Measurements from ENCODE around the gene ULK4. TPM values are rescaled to one million over a fixed set of nuclear protein-coding genes. Genes with fewer than 3 reads are reported as not detected.

Gene ULK4
- total and polyA plus RNA-seq, 2 of the 4 experiments (the other 2 are of a cell fraction), result 2.7 to 5.0 TPM

- Histone ChIP-seq H2BK5ac (ENCODE audit: low read depth, low read length, poor library complexity, severe bottlenecking) (no peak overlapping the region), H3K4ac (ENCODE audit: low read depth, low read length) (no peak overlapping the region), H2BK120ac (ENCODE audit: low read depth, low read length) (no peak overlapping the region), H3K79me1 (ENCODE audit: low read depth in 1 of 2, low read length in 2 of 2) (no peaks in the 10 kb centered on the region), H3K4me2 (ENCODE audit: low read depth, low read length) (no peak overlapping the region), H3K18ac (ENCODE audit: low read depth, low read length) (no peak overlapping the region), H3K27ac (ENCODE audit: insufficient read depth, low read length) (no peak overlapping the region), H3K9me3 (ENCODE audit: control insufficient read depth, insufficient read depth, low read length) (no peaks in the 10 kb centered on the region), H3K27me3 (ENCODE audit: control insufficient read depth, insufficient read depth, low read length) (no peaks in the 10 kb centered on the region), H3K9ac (ENCODE audit: low read depth, low read length) (no peak overlapping the region), H3K9me1 (ENCODE audit: insufficient read depth, low read length) (no peaks in the 10 kb centered on the region), H2AFZ (replicated peaks; ENCODE audit: low read length, poor library complexity) (no peak overlapping the region), H4K20me1 (ENCODE audit: insufficient read depth, low read length) (no peaks in the 10 kb centered on the region), H3K36me3 (ENCODE audit: control insufficient read depth, insufficient read depth, low read length) (no peaks in the 10 kb centered on the region), H3K23ac (ENCODE audit: low read depth, low read length) (no peak overlapping the region), H3K14ac (replicated peaks; ENCODE audit: low read depth, low read length) (no peak overlapping the region), H4K8ac (ENCODE audit: low read depth in 2 of 2, low read length in 2 of 2) (no peak overlapping the region), H3K4me3 (ENCODE audit: insufficient read depth, low read depth, low read length) (no peak overlapping the region), H3K4me1 (ENCODE audit: control insufficient read depth, insufficient read depth, low read length) (no peaks in the 10 kb centered on the region), H4K5ac (ENCODE audit: low read depth, low read length) (no peak overlapping the region), H2AK5ac (ENCODE audit: low read depth, low read length) (no peak overlapping the region), H2BK20ac (ENCODE audit: low read depth, low read length) (no peak overlapping the region), H4K91ac (ENCODE audit: insufficient read depth, low read depth, low read length) (no peak overlapping the region), H3K56ac (ENCODE audit: extremely low read depth, insufficient read depth, low read length) (no peak overlapping the region), H2AK9ac (replicated peaks; ENCODE audit: low read depth, low read length, poor library complexity) (no peak overlapping the region), H2BK15ac (ENCODE audit: low read depth, low read length) (no peak overlapping the region)
- in situ Hi-C loops (cut with MboI; ENCODE audit: low sequenced_read_pairs) (no loop called here), intact Hi-C loops (cut with micrococcal nuclease) (no loop called here), dilution Hi-C loops (cut with HindIII; ENCODE audit: low sequenced_read_pairs, unreplicated experiment) (no loop called here)
- ChIA-PET CTCF (no interaction called here), POLR2A (ENCODE audit: unreplicated experiment) (no interaction called here)
- no peak for TF ChIP-seq FOS (IDR thresholded peaks at IDR 0.05; ENCODE audit: low read depth, low read length)
- TF ChIP-seq RFX5 (IDR thresholded peaks at IDR 0.05; ENCODE audit: low read depth, low read length), result no peak
- TF ChIP-seq, protein P1, sequence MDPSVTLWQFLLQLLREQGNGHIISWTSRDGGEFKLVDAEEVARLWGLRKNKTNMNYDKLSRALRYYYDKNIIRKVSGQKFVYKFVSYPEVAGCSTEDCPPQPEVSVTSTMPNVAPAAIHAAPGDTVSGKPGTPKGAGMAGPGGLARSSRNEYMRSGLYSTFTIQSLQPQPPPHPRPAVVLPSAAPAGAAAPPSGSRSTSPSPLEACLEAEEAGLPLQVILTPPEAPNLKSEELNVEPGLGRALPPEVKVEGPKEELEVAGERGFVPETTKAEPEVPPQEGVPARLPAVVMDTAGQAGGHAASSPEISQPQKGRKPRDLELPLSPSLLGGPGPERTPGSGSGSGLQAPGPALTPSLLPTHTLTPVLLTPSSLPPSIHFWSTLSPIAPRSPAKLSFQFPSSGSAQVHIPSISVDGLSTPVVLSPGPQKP (IDR thresholded peaks at IDR 0.05; ENCODE audit: borderline replicate concordance, low read depth, low read length), result no peak
- TF ChIP-seq MAZ (IDR thresholded peaks at IDR 0.05; ENCODE audit: borderline replicate concordance, low read depth, low read length), result no peak
- no peak for TF ChIP-seq CHD1 (IDR thresholded peaks at IDR 0.05; ENCODE audit: low read depth, low read length)
- TF ChIP-seq USF2 (IDR thresholded peaks at IDR 0.05; ENCODE audit: low read depth, low read length), result no peak
- TF ChIP-seq CEBPB (IDR thresholded peaks at IDR 0.05; ENCODE audit: low read depth, low read length), result no peak
- no peak for TF ChIP-seq MAFK (IDR thresholded peaks at IDR 0.05; ENCODE audit: low read depth, low read length)
- TF ChIP-seq BHLHE40 (IDR thresholded peaks at IDR 0.05; ENCODE audit: low read depth, low read length), result no peak
- TF ChIP-seq RCOR1 (IDR thresholded peaks at IDR 0.05; ENCODE audit: insufficient replicate concordance, low read length), result no peak
- TF ChIP-seq POLR2A (IDR thresholded peaks at IDR 0.05; ENCODE audit: low read depth, low read length), result no peak
- TF ChIP-seq RAD21 (IDR thresholded peaks at IDR 0.05; ENCODE audit: low read length), result no peak
- no peak for TF ChIP-seq SMC3 (IDR thresholded peaks at IDR 0.05; ENCODE audit: low read depth, low read length)
- no peak for TF ChIP-seq NFE2L2 (IDR thresholded peaks at IDR 0.05; ENCODE audit: low read depth, low read length)
- TF ChIP-seq MXI1 (IDR thresholded peaks at IDR 0.05; ENCODE audit: borderline replicate concordance, low read depth, low read length), result no peak
- TF ChIP-seq, protein P2, sequence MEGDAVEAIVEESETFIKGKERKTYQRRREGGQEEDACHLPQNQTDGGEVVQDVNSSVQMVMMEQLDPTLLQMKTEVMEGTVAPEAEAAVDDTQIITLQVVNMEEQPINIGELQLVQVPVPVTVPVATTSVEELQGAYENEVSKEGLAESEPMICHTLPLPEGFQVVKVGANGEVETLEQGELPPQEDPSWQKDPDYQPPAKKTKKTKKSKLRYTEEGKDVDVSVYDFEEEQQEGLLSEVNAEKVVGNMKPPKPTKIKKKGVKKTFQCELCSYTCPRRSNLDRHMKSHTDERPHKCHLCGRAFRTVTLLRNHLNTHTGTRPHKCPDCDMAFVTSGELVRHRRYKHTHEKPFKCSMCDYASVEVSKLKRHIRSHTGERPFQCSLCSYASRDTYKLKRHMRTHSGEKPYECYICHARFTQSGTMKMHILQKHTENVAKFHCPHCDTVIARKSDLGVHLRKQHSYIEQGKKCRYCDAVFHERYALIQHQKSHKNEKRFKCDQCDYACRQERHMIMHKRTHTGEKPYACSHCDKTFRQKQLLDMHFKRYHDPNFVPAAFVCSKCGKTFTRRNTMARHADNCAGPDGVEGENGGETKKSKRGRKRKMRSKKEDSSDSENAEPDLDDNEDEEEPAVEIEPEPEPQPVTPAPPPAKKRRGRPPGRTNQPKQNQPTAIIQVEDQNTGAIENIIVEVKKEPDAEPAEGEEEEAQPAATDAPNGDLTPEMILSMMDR (conservative IDR thresholded peaks at IDR 0.05; ENCODE audit: low read depth, low read length), result no peak
- no peak for ATAC-seq (ENCODE audit: low read depth)
- BruUV-seq (replicated peaks), result no TSS peak
- WGBS, 2 experiments (ENCODE audit: extremely low coverage in 2 of 2, insufficient read length in 1 of 2), result no CpG with 5 or more reads among the region's 2 CpGs
- no peak for DNase-seq
Measured at GRCh38 chr3:41308119-41308518, 653.8 kb downstream of the ULK4 start.
